ENCODE results near the gene IGLON5.

GRCh38 chr19:51352783-51353360 is 41.4 kb downstream of the IGLON5 start:
- TF ChIP-seq CTCF (IDR thresholded peaks at IDR 0.05 in 4 of 5, conservative IDR thresholded peaks at IDR 0.05 in 1 of 5), result no peak
- no peak for TF ChIP-seq POLR2A (IDR thresholded peaks at IDR 0.05)
